Gastrocnemius medialis (tissue), 4 donors: ENCODE results near the gene KLK8.

ENCODE experiments used
- CTCF ChIP-seq, 5 experiments: fragments of 450-650 bp in 3 of 5; fragments of 200-600 bp in 2 of 5; sonication (generic) in 2 of 5; IDR thresholded peaks in 4 of 5; conservative IDR thresholded peaks in 1 of 5; 1 replicate in 4 of 5; 2 replicates in 1 of 5; pipeline ENCODE4 v1.5.1; 2016 to 2019; ENCODE audit warnings: antibody characterized with exemption in 5 of 5, mild to moderate bottlenecking in 3 of 5, moderate library complexity in 3 of 5
- POLR2A ChIP-seq, 2 donors: fragments of 450-650 bp; IDR thresholded peaks; one replicate each; pipeline ENCODE4 v1.6.1; 2017; ENCODE audit warnings: antibody characterized with exemption in 2 of 2, mild to moderate bottlenecking in 2 of 2, moderate library complexity in 2 of 2

- TF ChIP-seq POLR2A (IDR thresholded peaks at IDR 0.05) (no peak), CTCF (IDR thresholded peaks at IDR 0.05 in 4 of 5, conservative IDR thresholded peaks at IDR 0.05 in 1 of 5) (no peak)
These were observed 5.0 kb upstream of the KLK8 start for GRCh38 chr19:51006406-51006805.
